EH (cell line): ENCODE measurements around the gene CAMTA1.
"Not testable (repeated sequence)": the region's sequence is repeated elsewhere in the genome, so short reads cannot be mapped to it uniquely, and the experiment has no call there.

Experiments
- DNase-seq: peaks from one replicate; pipeline ENCODE4 v3.0.0-alpha.2; 2015; ENCODE audit warnings: low read depth

The CAMTA1 gene

DNA sequence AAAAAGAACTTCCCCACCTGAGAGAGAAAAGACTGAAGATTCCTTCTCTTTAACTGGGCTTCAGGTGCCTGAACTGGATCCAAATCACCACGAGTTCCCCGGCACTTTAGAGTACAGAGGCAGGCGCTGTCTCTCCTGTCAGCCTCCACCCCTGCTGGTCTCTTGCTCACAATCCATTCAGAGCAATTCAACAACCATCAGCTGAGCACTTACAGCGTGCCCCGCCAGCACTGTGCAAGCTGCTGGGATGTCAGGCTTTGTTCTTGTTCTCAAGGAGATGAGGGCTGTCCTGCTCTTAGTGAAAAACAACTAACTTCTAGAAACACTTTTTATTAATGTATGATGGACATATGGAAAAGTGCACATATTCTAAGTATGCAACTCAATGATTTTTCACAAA, 917.1 kb downstream of the CAMTA1 start:
- peak; percentile 7 for DNase-seq

DNA sequence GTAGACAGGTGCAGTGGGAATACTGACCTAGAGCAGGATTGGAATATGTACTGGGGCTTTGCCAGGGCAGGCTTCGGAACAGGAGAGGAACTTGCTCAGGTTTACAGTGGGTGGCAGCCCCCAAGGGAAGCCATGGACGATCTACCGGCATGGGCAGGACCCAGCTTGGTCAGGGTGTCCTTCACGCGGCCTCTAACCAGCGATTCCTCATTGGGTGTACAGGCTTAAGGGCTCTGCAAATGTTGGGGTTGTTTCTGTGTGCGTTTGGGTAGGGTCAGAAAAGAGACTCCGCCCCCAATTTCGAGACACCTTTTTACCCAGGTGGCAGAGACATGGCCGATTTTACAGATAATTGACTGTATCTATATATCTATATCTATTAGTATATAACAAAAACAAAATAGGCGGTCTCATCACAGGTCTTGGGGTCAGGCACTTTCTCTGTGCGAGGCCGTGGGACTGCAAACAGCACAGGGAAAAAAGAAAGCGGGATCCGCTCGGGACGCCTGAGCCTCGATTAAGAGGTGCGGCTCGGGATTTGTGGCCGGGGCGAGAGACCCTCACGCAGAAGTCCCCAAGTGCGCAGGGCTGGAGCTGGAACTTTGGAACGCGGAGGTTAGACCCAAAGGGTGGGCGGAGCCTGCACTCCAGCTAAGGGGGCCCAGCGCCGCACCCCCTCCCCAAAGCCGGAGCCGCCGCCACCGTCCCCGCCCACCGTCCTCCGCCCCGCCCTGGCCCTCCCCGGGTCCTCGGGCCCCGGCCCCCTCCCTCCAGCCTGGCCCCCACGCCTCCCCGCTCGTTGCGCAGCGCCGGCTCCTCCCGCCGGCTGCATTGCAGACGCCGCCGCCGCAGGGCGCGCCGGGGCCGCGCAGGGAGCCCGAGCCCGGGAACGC, 918.3 kb downstream of the CAMTA1 start:
- DNase-seq, result no peak

DNA sequence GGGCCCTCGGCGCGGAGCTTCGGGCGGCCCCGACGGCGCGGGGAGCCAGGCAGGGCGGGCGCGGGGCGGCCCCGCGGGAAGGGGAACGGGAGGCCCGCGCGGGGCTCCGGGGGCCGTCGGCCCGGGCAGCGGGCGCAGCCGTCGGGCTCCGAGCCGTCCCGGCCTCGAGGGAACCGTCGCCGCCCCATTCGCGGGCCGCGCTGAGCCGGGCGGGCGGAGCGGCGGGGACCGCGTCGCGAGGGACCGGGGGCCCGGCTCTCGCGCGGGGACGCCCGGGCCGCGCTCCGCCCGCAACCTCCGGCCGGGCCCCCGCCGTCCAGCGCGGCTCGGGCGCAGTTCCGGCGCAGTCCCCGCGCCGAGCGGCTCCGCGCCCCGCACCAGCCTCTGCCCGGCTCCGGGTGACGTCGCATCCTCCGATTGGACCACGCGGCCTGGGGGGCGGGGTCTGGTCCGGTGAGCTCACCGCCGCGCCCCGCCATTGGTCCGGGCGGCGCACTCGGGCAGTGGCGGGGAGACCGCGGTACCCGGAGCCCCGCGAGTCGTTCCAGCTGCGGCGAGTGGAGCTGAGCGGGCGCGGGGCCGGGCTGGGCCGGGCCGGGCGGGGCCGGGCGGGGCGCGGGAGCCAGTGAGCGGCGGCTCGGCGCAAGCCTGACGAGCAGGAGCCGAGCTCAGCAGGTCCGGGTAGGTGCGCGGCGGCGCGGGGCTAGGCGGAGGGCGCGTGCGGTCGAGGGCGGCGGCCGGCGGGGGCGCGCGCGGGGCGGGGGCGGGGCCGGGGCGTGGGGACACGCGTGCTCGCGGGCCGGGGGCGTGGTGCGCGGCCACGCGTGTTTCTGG, 919.2 kb downstream of the CAMTA1 start:
- DNase-seq, result peak; percentile 85

GRCh38 chr1:7705048-7705907, 920.0 kb downstream of the CAMTA1 start:
- no peak for DNase-seq

DNA sequence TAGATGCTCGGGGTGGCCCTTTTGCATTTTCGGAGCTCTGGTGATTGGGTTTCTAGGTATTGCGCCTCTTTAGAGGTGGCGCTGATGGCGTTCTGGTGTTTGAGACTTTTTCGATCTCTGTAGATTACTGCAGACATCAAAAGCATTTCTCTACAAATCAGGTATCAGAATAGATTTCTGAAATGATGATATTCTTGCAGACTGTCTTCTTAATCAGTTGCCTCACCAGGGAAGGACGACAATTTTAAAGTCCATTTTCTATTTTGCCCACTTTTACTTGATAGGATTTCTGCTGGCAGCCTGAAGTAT, 920.6 kb downstream of the CAMTA1 start:
- DNase-seq, result no peak

DNA sequence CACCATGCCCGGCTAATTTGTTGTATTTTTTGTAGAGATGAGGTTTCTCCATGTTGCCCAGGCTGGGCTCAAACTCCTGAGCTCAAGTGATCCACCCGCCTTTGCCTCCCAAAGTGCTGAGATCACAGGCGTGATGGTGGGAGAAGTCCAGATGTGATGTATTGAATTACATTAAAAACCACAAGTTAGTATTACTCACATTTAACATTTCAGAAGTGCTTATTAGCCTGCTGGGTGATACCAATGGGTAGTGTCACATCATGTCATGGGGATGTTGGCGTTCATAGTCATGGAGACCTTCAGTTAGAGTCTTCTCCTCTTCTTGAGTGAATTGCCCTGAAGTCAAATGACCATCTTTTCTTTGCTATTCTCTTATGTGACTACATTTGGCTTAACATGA, 922.3 kb downstream of the CAMTA1 start:
- peak; percentile 28 for DNase-seq

DNA sequence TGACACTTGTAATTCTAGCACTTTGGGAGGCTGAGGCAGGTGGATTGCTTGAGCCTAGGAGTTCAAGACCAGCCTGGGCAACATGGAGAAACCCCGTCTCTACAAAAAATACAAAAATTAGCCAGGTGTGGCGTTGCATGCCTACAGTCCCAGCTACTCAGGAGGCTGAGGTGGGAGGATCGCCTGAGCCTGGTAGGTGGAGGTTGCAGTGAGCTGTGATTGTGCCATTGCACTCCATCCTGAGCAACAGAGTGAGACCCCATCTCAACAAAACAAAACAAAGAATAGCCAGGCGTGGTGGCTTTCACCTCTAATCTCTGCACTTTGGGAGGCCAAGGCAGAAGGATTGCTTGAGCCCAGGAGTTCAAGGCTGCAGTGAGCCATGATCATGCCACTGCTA, 922.8 kb downstream of the CAMTA1 start:
- DNase-seq, result not testable (repeated sequence)

- no peak for DNase-seq
These were observed 925.6 kb downstream of the CAMTA1 start for GRCh38 chr1:7710859-7711258.

DNA sequence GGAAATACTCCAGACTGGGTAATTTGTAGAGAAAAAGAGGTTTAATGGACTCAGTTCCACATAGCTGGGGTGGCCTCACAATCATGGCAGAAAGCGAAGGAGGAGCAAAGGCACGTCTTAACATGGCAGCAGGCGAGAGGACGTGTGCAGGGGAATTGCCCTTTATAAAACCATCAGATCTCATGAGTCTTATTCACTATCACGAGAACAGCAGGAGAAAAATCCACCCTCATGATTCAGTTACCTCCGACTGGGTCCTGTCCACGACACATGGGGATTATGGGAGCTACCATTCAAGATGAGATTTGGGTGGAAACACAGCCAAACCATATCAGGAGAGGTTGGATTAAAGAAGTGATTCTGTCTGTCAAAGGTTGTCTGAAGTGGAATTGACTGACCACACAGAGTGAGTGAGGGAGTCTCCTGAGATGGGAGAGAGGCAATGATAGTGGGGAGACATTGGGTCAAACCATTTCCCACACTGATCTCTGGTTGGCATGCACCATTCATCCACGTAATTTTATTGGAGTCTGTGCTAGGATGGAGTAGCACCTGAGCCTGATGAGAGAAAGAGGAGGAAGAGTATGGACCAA, 927.6 kb downstream of the CAMTA1 start:
- DNase-seq, result no peak

- DNase-seq, result no peak
These were observed 931.3 kb downstream of the CAMTA1 start for GRCh38 chr1:7716506-7716905.

- DNase-seq, result no peak
These were observed 932.6 kb downstream of the CAMTA1 start for GRCh38 chr1:7717748-7718368.

- no peak for DNase-seq
These were observed 934.3 kb downstream of the CAMTA1 start for GRCh38 chr1:7719468-7720094.

GRCh38 chr1:7721940-7722669, 936.9 kb downstream of the CAMTA1 start:
- DNase-seq, result no peak

- no peak for DNase-seq
These were observed 937.4 kb downstream of the CAMTA1 start for GRCh38 chr1:7722670-7723012.

- DNase-seq, result no peak
These were observed 941.4 kb downstream of the CAMTA1 start for GRCh38 chr1:7726623-7727022.

DNA sequence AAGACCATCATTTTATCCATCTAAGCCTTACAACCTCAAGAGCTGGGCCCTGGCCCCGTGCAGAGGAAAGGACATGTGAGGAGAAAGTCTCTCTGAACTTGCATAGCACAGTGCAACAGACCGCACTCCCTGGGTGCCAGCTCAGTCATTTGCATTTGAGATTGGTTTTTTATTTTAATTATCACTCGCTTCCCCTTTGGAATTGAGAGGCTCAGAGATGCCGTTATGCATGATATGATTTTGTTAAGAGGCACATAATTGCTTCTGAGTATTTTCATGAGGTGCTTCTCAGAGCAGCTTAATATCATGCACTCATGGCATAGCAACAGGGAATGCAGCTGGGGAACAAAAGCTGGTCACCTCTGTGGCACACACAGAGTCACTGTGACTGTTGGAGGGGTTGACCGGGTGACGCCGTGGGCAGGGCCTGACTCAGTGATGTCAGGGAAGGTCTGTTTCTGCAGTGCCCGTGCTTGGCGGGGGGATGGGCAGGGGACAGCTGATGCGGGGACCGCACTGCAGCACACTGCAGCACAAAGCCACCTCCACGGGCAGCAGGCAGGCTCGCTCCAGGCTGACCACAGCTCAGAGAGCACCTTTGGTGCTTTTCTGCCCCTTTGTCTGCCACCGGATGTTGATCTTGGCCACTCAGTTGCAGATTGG, 942.7 kb downstream of the CAMTA1 start:
- DNase-seq, result no peak

GRCh38 chr1:7729761-7730160, 944.5 kb downstream of the CAMTA1 start:
- DNase-seq, result no peak

DNA sequence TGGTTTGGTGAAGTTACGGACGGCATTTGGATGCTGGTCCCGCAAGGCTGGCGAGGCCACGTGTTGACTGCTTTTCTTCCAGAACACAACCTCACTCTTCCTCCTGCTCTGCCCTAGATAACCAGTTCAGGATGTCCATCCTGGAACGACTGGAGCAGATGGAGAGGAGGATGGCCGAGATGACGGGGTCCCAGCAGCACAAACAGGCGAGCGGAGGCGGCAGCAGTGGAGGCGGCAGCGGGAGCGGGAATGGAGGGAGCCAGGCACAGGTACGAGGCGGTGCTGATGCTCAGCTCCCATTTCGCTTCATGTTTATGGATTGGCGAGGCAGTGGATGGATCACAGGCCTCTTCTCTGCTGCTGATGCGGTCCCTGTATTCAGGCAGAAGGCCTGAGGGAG, 947.1 kb downstream of the CAMTA1 start:
- DNase-seq, result no peak

DNA sequence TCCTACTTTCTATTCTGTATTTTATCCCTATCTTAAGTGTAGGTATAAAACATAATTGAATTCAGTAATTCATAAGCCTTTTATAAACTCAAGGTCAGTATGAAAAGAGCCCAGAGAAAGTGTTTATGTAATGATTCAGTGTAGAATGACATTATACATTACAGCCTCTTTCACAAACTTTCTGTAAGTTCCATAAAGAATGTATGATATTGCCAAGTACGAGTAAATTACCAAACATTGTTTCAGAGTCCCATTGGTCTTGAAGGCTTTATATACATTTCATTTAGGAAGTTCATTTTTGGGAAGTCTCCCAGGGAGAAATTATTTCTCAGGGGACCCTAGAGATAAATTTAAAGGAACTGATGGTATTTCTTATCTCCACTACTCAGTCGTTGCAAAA, 948.0 kb downstream of the CAMTA1 start:
- no peak for DNase-seq

- no peak for DNase-seq
These were observed 952.8 kb downstream of the CAMTA1 start for GRCh38 chr1:7738044-7738443.
